Measurements from ENCODE around the gene PELO.

The PELO gene

DNA sequence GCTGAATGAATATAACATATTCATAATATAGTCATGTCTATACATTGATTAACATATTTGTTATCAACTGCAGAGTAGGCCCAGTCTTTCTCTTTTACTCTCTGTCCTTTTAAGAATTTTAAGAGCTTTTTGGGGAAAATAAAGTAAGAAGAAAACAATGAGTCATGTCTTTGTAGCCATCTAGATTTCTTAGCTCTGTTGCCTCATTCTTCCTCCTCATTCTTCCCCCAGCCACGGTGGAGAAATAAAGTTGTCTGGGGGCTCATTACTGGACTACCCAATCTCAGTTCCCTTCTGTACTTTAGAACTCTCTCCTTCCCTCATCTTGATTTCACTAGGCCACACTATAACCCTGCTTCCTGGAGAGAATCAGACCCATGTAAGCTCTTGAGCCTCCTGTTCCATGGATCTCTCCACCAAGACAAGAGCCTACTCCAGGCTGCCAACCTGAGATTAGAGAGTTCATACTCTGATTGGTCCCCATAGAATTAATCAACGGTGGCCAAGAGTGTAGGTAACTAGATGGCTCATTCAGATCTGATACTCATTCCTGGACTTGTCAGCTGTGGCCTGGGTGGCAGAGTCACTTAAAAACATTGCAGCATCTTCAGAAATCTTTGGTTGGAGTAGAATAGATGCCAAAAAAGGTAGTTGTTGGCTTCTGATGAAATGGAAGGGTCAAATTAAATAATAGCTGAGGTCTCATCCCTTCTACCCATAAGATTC is 44.2 kb downstream of the PELO start:
- no peak for DNase-seq (ENCODE audit: low read depth)
- TF ChIP-seq, protein P1, sequence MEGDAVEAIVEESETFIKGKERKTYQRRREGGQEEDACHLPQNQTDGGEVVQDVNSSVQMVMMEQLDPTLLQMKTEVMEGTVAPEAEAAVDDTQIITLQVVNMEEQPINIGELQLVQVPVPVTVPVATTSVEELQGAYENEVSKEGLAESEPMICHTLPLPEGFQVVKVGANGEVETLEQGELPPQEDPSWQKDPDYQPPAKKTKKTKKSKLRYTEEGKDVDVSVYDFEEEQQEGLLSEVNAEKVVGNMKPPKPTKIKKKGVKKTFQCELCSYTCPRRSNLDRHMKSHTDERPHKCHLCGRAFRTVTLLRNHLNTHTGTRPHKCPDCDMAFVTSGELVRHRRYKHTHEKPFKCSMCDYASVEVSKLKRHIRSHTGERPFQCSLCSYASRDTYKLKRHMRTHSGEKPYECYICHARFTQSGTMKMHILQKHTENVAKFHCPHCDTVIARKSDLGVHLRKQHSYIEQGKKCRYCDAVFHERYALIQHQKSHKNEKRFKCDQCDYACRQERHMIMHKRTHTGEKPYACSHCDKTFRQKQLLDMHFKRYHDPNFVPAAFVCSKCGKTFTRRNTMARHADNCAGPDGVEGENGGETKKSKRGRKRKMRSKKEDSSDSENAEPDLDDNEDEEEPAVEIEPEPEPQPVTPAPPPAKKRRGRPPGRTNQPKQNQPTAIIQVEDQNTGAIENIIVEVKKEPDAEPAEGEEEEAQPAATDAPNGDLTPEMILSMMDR (IDR thresholded peaks at IDR 0.05; ENCODE audit: control insufficient read depth, insufficient read depth, low read depth, low read length, missing control alignments) = no peak

DNA sequence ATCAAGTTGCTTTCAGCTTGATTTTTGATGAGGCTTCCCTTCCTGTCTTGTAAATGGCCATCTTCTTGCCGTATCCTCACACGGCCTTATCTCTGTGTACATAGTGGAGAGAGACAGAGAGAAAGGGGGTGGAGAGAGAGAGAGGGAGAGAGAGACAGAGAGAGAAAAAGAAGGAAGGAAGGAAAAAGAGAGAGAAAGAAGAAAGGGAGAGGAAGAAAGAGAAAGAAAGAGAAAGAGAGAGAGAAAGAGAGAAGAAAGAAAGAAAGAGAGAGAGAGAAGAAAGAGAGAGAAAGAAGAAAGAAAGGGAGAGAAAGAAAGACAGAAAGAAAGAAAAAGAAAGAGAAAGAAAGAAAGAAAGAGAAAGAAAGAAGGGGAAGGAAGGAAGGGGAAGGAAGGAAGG is 46.6 kb downstream of the PELO start:
- TF ChIP-seq, protein P1 (IDR thresholded peaks at IDR 0.05; ENCODE audit: control insufficient read depth, insufficient read depth, low read depth, low read length, missing control alignments) = no peak
- no peak overlapping the region for H3K4me3 ChIP-seq (ENCODE audit: control insufficient read depth, low read depth, low read length)
- no peak for DNase-seq (ENCODE audit: low read depth)

More for the DNA sequence above, 44.2 kb downstream of the PELO start:
- H3K4me3 ChIP-seq (ENCODE audit: control insufficient read depth, low read depth, low read length) = no peak overlapping the region

DNA sequence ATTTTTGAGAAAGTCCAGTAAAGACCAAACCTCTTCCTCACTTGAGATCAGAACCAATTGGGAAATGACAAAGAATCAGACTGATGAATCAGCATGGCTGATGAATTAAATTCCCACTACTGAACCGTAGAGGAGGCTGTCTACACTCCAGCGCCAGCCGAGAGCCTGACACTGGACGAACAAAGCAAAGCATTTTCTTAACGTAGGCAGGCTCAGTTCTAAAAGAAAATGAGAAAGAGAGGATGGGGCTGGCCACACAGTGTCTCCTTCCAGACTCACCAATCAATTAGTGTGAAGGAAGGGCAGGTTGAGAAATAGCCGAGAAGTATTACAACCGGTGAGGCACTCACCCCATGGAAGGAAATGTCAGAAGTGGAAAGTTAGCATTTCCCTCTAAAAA is 49.4 kb downstream of the PELO start:
- TF ChIP-seq, protein P1 (IDR thresholded peaks at IDR 0.05; ENCODE audit: control insufficient read depth, insufficient read depth, low read depth, low read length, missing control alignments) = no peak
- no peak for DNase-seq (ENCODE audit: low read depth)
- no peak overlapping the region for H3K4me3 ChIP-seq (ENCODE audit: control insufficient read depth, low read depth, low read length)
